AML-193 (cell line): ENCODE measurements around the gene BNIP2.
"Not testable (repeated sequence)": the region's sequence is repeated elsewhere in the genome, so short reads cannot be mapped to it uniquely, and the experiment has no call there.

Source experiments
- DNase-seq, 2 experiments: peaks; one replicate each; lab custom pipeline; 2025; lab: John Stamatoyannopoulos, UW

BNIP2 gene, protein sequence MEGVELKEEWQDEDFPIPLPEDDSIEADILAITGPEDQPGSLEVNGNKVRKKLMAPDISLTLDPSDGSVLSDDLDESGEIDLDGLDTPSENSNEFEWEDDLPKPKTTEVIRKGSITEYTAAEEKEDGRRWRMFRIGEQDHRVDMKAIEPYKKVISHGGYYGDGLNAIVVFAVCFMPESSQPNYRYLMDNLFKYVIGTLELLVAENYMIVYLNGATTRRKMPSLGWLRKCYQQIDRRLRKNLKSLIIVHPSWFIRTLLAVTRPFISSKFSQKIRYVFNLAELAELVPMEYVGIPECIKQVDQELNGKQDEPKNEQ

GRCh38 chr15:59688782-59689625 lies at the start of gene BNIP2:
Gene BNIP2 (minus strand): TSS chr15:59689320. CDS start chr15:59682457, 6,863 bp downstream.
- peak; percentile 91 to 93 for DNase-seq

GRCh38 chr15:59738676-59739075 lies 49.6 kb upstream of the BNIP2 start:
- DNase-seq = no peak

DNA sequence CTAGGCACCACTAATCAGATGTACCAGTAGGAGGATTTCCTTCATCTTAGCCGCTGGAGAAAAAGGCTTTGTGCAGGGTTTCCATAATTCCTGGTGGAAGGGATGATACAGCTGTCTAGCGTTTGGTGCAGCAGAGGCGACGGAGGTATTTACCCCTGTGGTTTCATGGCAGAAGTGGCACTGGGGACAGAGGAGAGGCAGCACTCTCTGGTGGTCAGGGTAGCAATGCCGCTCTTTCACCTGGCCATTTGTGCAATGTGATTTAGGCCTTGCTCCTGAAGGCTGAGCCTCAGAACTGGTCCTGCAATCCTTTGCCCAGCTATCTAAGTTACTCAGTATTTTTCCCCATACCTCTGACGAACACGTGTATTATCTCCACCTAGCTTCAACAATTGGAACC lies 47.1 kb upstream of the BNIP2 start:
- no peak for DNase-seq

GRCh38 chr15:59725151-59725486 lies 36.0 kb upstream of the BNIP2 start:
- no peak for DNase-seq

DNA sequence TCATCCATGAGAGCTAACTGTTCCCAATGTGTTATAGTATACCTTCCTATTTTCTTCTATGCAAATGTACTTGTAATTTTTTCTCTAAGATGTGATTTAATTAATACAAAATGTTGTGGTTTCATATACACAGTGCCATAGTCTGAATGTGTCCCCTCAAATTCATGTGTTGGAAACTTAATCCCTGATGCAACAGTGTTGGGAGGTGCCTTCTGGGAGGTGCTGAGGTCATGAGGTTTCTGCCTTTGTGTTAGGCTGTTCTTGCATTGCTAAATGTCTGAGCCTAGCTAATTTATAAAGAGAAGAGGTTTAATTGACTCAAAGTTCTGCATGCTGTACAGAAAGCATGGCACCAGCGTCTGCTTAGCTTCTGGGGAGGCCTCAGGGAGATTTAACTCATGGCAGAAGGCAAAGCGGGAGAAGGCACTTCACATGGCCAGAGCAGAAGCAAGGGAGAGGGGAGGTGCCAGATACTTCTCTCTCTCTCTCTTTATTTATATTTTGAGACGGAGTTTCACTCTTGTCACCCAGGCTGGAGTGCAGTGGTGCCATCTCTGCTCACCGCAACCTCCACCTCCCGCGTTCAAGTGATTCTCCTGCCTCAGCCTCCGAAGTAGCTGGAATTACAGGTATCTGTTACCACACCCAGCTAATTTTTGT lies 34.7 kb upstream of the BNIP2 start:
- DNase-seq = no peak

- DNase-seq = no peak
Observed at GRCh38 chr15:59722476-59722875, 33.4 kb upstream of the BNIP2 start.

DNA sequence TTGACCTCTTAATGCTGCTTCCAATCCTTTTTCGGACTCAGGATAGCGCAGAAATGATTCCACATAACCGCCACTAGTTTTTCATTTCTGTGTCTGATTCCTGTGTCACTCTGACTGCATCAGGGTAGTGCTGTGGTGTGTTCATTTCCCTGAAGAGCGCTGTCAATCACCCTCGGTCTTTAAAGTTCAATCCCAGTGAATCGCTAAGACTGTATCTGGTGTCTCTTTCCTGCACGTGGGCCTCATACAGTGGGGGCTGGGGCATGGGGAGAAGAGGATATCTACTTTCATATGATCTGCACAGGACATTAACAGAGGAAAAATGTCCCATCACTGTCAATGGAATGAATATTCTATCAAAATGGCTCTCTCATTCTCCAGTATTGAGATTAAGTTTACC lies 32.9 kb upstream of the BNIP2 start:
- no peak for DNase-seq

DNA sequence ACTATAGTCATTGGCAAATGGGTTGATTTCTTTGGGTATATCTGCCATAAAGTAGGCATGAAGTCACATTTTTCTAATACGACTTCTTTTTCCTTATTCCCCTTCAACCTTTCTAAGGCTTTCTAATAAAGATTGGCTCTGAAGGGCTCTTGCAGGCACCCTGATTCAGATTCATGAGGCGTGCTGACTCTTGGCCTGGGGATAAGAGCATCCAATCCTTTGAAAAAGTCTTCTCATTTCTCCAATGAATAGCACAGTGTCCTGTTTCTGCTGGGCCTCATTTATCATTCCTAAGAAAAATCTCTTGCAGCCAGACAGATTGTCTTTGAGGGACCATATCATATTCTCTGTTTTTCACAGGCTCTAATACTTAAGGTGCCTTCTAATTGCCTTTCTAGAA lies 32.3 kb upstream of the BNIP2 start:
- DNase-seq = no peak

DNA sequence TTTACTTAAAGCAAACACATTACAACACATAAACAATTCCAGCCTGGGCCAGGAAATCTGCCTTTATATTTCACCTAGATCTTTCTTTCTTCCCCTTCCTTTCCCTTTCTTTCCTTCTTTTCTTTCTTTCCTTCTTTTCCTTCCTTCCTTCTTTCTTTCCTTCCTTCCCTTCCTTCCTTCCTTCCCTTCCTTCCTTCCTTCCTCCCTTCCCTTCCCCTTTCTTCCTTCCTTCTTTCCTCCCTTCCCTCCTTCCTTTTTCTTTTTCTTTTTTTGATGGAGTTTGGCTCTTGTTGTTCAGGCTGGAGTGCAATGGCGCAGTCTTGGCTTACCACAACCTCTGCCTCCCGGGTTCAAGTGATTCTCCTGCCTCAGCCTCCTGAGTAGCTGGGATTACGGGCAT lies 24.1 kb upstream of the BNIP2 start:
- no peak for DNase-seq

DNA sequence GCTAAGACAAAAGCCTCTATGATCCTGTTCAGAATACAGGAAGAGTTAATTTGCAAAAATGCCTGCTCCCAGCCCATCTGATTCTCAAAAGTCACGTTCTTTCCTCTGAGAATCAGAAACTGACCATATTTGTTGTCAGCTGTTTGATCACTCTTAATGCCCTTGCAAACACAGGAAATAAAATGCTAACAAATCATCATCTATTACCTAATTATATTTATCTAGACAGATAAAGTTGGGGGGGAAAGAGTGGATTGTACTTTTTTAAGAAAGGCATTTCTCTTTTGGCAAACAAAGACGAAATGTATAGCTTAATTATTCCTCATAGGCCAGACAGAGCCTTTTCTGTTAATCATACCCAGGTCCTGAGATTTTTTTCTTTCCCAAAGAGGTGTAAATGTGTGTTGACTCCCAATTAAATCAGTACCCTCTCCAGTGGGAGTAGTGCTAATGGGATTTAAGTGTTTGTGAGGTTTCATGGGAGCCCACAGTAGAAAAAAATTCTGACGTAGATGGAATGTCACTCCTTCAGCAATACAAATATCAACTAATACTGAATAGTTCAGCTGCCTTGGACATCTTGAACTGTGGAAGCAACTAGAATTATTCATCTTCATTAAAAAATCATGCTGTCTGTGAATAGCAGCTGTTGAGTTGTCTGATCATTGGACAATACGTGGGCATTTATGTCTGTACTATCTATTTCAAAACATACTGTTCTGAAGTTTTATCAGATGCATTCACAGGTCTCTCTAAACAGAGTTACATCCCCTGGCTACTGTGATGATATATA lies 22.5 kb upstream of the BNIP2 start:
- no peak for DNase-seq

DNA sequence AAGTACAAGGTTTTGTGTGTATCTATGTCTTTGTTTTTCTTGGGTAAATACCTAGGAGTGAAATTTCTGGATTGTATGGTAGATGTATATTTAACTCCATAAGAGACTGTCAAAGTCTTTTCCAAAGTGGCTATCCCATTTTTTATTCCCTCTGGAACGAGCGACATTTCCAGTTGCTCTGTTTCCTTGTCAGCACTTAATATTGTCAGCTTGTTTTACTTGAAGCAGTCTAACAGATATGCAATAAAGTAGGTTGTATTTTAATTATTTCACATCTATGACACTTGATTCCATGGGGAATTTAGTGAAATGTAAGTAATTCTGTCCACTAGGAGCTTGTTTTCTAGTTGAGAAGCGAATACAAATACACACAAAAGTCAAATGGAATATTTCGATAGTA lies 18.5 kb upstream of the BNIP2 start:
- no peak for DNase-seq

- DNase-seq = no peak
Observed at GRCh38 chr15:59703979-59704796, 15.1 kb upstream of the BNIP2 start.

- no peak for DNase-seq
Observed at GRCh38 chr15:59702351-59702750, 13.2 kb upstream of the BNIP2 start.

DNA sequence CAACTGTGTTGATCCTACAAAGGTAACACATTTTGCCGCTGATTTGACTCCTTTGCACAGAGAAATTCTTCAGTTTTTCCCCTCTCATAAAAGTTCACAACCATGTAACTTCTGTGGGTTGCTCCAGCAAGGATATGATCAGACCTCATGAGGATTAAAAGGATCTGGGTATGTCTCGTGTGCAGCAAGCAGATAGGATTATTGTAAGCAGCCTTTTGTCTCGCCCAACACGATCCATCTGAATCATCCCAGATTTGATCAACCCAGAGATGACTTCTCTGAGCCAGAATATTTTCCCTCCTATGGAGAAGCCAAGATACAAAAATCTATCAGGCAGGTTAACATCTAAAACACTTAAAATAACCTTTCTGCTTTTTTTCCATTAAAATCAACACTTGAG lies 12.8 kb upstream of the BNIP2 start:
- no peak for DNase-seq

DNA sequence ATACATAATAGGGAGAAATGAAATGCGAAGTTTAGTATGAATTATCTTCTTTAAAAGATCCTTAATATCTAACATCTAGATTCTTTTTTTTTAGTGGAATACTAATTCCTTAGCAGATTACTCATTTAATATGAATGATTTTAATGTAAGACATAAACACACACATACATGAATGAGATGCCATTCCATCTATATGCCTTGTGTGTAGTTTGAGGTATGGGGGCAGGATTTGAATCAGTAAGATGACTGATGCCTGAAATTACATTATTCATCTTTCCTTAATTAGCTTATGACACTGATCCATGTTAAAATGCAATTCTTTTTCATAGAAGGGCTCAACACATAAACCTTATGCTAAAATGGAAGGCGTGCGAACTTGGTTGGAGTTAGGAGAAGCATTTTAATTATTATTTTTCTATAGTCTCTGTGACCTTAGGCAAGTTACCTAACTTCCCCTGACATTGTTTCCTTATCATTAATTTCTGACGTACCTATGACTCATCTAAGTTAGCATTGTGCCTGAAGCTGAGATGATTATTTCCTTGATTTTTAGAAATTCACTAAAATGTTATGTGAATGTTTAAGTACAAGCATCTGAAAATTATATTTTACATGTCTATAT lies 10.8 kb upstream of the BNIP2 start:
- DNase-seq = no peak

GRCh38 chr15:59698065-59698464 lies 8.9 kb upstream of the BNIP2 start:
- DNase-seq = not testable (repeated sequence)

DNA sequence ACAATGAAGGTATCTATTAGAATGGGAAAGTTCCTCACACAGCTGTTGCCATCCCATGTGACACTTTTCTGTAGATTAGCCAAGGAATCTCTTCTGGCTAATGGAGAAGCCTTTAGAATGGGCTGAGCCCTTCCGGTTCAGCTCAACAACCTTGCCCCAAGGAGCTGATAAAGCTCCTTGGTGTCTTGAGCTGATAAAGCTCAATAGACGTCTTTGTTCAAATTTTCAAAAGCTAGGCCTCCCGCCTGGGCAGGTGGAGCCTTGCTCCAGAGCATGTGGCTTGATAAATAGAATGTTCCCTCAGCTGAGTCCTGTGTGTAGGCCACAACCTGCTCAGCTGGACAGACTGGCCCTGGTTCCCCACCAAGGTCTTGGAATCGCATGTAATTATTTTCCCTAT lies 7.2 kb upstream of the BNIP2 start:
- no peak for DNase-seq

GRCh38 chr15:59694779-59695178 lies 5.7 kb upstream of the BNIP2 start:
- no peak for DNase-seq

DNA sequence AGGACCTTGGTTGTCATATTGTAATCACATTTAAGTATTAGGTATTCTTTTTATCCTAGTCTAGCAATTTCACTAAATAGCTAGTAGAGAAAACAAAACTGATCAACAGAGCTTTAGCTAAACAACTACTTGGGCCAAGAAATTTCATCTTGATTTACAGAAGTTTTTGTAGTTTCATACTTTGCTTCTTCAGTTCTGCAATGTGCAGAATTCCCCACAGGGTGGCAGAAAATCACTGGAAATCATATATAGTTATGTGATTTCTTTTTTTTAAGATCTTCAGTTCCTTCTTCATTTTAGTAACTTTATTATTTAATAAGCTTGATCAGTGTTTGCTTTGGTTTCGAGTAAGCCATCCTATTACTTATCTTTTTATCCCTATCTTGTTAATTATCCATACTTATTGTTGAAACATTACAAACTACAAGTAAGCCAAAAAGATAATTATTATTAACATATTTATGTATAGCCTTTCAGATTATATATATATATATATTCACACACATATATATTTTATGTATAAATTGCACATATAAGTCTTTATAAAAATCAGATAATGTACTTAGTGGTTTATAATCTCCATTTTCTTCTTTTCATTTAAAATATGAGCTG lies 2.2 kb upstream of the BNIP2 start:
- peak; percentile 43 to 57 for DNase-seq

GRCh38 chr15:59689626-59690236 lies 611 bp upstream of the BNIP2 start:
- DNase-seq = peak; percentile 65 to 68
